Measurements from ENCODE around the gene ZC3H12A. TPM values are rescaled to one million over a fixed set of nuclear protein-coding genes. Genes with fewer than 3 reads are reported as not detected.

ZC3H12A gene
- total RNA-seq, 2 donors from 2014 or later = 6.4 to 13.7 TPM

DNA sequence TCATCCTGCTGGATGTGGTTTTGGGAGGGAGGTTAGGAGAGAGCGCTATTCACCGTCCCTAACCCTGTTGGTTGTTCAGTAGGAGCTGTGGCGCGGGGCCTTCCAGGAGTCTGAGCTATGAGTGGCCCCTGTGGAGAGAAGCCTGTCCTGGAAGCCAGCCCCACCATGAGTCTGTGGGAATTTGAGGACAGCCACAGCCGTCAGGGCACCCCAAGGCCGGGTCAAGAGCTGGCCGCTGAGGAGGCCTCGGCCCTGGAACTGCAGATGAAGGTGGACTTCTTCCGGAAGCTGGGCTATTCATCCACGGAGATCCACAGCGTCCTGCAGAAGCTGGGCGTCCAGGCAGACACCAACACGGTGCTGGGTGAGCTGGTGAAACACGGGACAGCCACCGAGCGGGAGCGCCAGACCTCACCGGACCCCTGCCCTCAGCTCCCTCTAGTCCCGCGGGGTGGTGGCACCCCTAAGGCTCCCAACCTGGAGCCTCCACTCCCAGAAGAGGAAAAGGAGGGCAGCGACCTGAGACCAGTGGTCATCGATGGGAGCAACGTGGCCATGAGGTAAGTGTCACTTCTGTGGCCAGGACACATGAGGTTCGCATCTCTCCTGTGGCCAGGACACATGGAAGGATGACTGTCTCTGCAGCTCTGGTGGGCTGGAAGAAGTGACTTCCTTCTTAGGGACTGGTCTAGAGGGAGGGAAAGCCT, 1.2 kb downstream of the ZC3H12A start:
- intact Hi-C loops (cut with DNase I) = no loop called here
- DNase-seq (no peak), ATAC-seq (no peak)

- intact Hi-C loops (cut with DNase I) = no loop called here
- ATAC-seq (no peak), DNase-seq (no peak)
Measured at GRCh38 chr1:37476087-37476452, 1.7 kb downstream of the ZC3H12A start.

DNA sequence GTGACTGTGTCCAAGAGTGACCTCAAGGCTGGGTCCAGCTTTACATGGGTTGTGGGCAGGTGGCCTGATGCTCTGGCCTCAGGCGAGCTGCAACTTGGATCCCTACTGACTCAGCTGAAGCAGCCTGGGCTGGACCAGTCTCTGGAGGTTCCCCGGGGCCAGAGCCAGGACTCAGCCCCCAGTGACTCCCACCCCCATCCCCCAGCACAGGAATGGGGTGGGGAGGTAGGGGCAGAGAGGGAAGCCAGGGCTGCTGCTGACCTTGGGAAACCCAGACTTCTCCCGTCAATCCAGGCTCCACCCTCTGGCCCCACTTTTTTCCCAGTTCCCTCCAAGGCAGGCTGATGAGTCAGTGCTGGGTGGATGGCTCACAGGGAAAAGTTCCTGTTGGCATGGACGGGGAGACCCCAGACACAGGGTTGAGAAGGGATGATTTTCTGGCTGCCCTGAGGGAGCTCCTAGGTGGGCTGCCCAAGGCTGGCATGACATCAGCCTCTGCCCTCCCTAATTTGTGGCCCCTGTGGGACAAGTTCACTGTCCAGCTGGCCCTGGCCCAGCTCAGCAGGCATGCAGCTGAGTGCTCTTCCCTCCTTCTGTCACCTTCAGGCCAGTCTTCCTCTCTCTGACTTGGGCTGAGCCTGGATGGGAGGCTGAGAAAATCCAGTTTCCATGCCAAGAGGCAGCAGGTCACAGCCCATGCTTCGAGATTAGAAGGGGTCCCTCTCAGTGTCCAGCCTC, 2.2 kb downstream of the ZC3H12A start:
- ATAC-seq = peak; percentile 17 to 58
- intact Hi-C loops (cut with DNase I) = no loop called here
- peak; percentile 83 for DNase-seq

GRCh38 chr1:37477198-37477931, 3.0 kb downstream of the ZC3H12A start:
- DNase-seq = peak; percentile 47

GRCh38 chr1:37477946-37478345, 3.6 kb downstream of the ZC3H12A start:
- DNase-seq = no peak
- intact Hi-C loops (cut with DNase I) = no loop called here
- no peak for ATAC-seq

More at GRCh38 chr1:37477198-37477931, 3.0 kb downstream of the ZC3H12A start:
- intact Hi-C loops (cut with DNase I) = no loop called here
- peak in 1 of 2 donors; percentile 0 for ATAC-seq

DNA sequence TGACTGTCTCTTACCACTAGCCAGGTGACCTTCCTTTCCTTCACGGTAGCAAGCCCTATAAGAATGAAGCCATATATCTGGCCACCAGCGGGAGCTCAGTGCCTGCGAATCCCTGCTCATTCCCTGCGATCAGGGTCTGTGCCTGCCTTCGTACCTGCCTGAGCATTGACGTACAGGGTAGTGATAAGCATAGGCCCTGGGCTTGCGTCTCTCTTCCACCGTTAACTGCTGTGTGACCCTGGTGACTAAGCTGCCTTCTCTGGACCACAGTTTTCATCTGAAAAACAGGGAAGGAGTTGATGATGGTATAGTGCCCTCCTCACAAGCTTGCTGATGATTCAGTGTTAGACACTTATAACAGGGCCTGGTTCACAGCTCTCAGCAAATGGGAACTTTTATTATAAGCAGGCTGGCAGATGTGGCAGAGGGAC, 4.1 kb downstream of the ZC3H12A start:
- ATAC-seq (no peak), DNase-seq (no peak)
- intact Hi-C loops (cut with DNase I) = no loop called here

DNA sequence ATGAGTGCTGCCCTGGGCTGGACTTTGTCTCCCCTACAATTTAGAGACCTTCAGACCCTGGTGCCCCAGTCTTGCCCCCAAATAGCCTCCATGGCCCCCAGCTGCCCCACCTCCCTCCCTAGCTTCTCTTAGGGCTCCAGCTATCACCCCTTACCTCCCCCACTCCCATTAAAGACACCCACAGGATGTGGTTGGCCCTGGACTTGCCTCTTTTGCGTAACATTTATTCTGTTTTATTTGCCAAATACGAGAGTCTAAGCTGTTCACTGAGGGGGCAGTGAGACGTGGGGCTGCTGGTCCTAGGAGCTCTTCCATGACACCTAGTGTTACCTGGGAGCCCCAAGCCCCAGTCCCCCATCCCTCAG, 4.5 kb downstream of the ZC3H12A start:
- no peak for ATAC-seq
- DNase-seq = no peak
- intact Hi-C loops (cut with DNase I) = no loop called here

DNA sequence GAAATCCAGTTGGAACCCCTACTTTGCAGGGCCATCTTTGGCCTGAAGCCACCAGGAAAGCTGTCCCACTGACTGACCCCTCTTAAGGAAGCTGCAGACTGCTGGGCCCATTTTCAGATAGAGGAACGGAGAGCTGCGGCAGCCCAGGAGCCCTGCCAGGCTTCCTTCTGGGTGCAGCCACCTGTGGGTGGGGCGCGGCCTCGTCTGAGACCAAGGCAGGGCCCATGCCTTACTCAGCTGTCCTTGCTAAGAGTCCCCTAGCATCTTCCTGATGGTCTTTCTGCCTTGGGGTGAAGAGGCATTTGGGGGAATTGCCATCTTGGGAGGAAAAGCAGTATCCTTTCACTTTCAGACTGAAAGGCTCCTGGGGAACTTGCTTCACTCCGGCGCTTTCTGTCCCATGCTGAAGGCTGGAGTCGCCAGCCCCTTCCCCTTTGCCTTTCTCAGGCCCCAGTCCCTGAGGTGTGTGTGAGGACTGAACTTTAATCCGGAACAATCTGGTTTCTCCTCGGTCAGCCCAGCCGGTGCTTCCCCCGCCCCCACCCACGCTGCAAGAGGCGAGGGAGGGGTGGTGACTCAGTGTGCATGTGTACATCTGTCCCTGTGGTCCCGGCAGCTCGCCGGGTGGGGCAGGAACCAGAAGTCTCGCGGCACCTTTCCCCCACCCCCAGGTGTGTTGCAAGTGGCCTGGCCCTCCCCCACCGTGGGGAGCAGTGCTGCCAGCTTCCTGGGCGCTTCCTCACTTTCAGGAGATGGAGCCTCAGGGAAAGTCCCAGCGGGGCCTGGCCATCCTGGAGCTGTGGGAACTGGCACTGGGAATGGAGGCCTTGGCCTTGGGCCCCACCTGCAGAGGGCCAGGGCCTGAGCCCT, 5.1 kb downstream of the ZC3H12A start:
- DNase-seq = peak; percentile 87
- peak; percentile 34 to 56 for ATAC-seq
- intact Hi-C loops (cut with DNase I) = no loop called here

GRCh38 chr1:37480125-37480466, 5.7 kb downstream of the ZC3H12A start:
- intact Hi-C loops (cut with DNase I) = no loop called here
- DNase-seq (peak; percentile 34), ATAC-seq (no peak)

- no peak for ATAC-seq
- no peak for DNase-seq
- intact Hi-C loops (cut with DNase I) = no loop called here
Measured at GRCh38 chr1:37480581-37481288, 6.4 kb downstream of the ZC3H12A start.

GRCh38 chr1:37481289-37482003, 7.1 kb downstream of the ZC3H12A start:
- no peak for DNase-seq
- intact Hi-C loops (cut with DNase I) = no loop called here
- no peak for ATAC-seq

- intact Hi-C loops (cut with DNase I) = no loop called here
- ATAC-seq = no peak
- no peak for DNase-seq
Measured at GRCh38 chr1:37482004-37482785, 7.8 kb downstream of the ZC3H12A start.

DNA sequence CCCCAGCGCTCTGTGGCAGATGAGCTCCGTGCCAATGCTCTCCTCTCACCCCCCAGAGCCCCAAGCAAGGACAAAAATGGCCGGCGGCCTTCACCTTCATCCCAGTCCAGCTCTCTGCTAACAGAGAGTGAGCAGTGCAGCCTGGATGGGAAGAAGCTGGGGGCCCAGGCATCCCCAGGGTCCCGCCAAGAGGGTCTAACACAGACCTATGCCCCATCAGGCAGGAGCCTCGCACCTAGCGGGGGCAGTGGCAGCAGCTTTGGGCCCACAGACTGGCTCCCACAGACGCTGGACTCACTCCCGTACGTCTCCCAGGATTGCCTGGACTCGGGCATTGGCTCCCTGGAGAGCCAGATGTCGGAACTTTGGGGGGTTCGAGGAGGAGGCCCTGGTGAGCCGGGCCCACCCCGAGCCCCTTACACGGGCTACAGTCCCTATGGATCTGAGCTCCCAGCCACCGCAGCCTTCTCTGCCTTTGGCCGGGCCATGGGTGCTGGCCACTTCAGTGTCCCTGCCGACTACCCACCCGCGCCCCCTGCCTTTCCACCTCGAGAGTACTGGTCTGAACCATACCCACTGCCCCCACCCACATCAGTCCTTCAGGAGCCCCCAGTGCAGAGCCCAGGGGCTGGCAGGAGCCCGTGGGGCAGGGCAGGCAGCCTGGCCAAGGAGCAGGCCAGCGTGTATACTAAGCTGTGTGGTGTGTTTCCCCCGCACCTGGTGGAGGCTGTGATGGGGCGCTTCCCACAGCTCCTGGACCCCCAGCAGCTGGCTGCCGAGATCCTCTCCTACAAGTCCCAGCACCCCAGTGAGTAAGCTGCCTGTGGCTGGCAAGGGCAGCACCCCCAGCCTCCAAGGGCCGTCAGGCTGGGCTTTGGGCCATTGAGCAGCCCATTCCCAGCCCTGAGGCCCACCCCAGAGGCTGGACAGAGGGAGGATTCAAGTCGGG, 8.7 kb downstream of the ZC3H12A start:
- intact Hi-C loops (cut with DNase I) = no loop called here
- no peak for DNase-seq
- ATAC-seq = no peak

DNA sequence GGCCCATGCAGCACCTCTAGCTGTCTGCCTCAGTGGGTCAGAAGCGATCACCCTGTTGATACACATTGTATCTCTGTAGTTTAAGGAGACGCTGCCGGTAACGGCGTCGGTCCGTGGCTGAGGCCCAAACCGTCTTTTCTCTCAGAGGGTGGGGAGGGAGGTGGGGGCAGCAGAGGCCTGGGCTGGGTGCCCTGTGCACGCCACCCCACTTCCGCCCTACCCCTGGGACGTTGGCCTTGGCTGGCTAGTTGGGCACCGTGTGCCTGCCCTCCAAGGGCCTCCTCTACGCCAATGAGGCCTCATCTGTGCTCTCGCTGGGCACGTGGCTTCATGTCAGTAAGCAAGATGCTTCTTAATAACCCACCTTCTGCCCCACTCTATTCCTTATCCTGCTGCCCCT, 9.4 kb downstream of the ZC3H12A start:
- ATAC-seq (no peak), DNase-seq (no peak)
- intact Hi-C loops (cut with DNase I) = no loop called here

GRCh38 chr1:37484325-37485051, 10.1 kb downstream of the ZC3H12A start:
- no peak for ATAC-seq
- intact Hi-C loops (cut with DNase I) = no loop called here
- DNase-seq = peak; percentile 32

Measured in left cardiac atrium (tissue), 4 donors.